HG03095 (cell line): ENCODE data around the gene PTPRE.

Experiments used
- ATAC-seq: cut with Tn5 transposase; IDR thresholded peaks from one replicate; pipeline ENCODE4 v1.9.1; 2021; ENCODE audit warnings: moderate library complexity; ENCODE audit not compliant: unreplicated experiment

PTPRE gene

DNA sequence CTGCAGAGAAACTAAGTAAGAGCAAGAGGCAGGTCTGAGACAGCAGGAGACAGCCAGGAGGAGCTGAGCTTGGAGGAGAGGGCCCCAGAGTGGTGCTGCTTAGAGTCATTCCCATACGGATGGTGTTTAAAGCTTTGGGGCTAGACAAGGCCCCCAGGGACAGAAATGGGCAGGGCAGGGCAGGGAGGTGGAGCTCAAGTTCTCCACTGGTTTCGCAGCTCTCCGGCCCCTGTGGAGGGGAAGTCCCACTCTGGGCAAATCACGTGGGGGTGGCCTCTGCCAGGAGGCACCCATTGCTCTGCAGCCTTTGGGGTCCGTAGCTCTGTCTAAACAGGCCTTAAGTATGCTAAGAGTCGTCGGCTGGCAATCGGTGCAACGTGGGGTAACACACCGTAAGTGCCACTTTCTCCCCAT, 1.0 kb upstream of the PTPRE start:
- ATAC-seq: no peak

- ATAC-seq: no peak
Measured at GRCh38 chr10:127907411-127908105, 655 bp downstream of the PTPRE start.

GRCh38 chr10:127908106-127908958, 1.4 kb downstream of the PTPRE start:
- ATAC-seq: no peak

DNA sequence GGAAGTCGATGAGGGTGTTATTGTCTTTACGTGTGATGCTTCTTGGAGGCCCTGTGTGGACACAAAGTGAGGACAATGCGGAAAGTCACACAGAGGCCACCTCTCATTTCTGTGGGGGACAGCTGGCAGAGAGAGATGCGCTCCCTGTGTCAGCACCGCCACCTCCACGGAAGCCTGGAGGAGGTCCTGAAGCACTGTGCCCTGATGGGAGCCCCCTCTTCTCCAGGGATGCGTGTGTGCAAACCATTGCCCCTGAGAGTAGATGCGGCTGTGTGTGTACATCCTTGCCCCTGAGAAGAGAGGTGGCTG, 2.0 kb downstream of the PTPRE start:
- ATAC-seq: no peak

DNA sequence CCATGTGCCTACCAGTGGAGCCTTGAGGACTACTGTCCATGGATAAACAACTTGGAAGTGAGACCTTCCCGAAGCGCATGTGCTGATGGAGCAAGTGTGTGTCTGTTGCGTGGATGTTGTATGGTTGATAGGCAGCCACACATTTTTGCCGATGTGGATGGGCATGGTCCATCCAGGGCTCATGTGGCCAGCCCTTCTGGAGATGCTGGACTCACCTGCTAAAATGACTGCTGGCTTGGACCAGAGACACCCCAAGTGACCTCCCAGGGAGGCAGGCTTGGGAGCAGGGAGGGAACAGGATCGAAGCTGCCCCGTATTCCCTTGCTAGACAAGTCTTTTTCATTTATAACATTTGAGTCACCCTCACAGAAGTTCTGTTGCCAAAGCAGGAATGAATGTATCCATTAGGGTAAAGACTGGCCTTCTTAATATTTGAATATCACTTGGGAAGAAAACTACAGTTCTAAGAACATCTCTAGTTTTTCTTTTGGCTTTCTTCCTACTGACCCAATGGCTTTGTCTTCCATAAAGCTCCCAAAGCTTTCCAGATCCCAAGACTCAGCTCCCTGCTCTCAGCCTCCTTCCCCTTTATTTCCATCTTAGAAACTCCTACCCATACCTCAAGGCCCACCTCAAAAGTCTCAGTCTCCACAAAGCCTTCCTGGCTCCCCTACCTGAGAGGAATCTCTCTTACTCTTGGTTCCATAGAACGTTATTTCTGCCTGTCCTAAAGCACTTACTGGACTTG, 3.0 kb downstream of the PTPRE start:
- ATAC-seq: no peak

DNA sequence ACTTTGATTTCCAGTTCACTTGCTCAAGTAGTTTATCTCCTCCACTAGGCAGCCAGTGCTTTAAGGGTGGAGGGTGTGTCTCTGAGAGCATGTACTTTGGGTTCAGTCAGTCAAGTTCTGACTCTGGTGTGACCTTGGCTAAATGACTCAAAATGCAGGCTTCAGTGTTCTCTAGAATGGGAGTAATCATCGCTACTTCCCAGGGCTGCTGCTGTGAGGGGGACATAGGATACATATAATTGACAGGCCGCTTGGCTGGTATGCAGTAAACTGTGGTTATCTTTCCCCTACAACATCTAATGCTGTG, 3.5 kb downstream of the PTPRE start:
- ATAC-seq: no peak

DNA sequence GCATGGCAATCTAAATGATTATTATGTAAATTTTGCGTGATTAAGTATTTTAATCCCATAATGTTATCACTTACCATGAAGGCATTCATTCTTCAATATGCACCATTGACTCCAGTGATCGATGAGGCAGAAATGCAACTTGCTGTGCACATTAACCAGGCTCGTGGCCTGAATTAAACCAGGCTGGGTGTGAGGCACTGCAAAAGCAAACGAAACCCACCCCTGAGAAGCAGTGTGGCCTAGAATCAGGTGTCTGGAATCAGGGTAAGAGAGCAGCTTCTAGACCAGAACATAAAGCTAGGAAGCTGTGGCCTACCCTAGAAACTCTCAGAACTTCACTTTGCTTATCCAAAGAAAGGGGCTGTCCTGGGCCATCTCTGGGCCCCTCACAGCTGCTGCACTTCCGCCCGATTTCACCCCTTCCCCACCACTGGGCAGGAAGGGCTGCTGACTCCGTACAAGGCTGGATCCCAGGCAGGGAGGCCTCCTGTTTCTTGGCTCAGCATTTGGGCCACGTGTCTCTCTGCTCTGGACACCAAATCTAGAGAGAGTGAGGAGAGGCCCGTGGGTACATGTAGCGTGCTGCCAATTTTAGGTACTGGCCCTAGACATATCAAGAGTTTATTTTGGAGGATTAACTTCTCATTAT, 4.4 kb downstream of the PTPRE start:
- ATAC-seq: no peak

DNA sequence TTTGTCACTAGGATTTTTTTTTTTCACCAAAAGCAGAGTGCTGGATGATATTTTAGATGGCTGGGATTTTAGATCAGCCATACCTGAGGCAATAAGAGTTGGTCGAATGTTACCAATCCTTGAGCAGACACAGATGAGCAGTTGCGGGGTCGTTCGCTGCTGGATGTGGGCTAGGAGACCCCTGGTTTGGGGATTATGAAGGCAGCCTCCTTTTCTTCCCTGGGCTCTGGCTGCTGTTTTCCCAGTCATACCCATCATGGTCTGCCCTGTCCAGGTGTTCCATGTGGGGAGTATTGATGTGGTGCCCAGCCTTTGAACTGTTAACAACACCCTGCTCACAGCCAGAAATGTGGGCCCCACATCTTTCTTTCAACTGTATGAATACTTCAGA, 5.0 kb downstream of the PTPRE start:
- ATAC-seq: no peak

- ATAC-seq: no peak
Measured at GRCh38 chr10:127912607-127913367, 5.9 kb downstream of the PTPRE start.

DNA sequence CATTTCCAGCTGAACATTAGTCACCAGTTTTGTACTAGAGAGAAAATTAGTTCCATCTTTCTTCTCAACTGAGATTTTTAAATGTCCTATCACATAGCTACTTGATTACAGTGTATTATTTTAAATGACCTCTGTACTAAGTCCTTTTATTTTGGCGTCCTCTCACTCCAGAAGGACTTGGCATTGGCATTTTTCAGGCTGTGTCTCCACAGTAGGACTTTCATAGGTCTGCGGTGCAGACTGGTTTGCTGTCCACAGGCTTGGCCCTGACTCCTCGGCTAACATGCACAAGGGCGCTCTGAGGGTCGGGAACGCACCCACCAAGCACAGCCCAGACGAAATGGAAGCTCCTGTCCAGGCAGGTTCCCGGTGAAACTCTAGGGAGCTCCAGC, 6.5 kb downstream of the PTPRE start:
- no peak for ATAC-seq

DNA sequence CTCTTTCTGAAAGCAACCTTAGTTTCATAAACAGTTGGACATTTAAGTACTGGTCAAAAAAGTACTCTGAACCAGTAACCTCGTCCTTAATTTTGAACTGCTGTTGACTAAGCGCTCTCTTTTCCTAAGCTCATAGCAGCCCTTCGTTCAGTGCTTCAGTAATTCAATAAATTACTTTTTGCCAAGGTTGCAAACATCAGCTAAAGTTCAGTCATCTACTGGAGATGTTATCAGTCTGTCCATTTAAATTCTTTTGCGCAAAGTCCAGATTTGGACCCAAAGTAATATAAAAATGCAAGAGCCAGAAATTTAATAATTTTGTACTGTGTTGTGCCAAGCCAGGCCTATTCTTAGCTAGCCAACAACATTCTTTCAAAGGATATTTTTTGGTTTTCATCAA, 8.4 kb downstream of the PTPRE start:
- ATAC-seq: no peak

DNA sequence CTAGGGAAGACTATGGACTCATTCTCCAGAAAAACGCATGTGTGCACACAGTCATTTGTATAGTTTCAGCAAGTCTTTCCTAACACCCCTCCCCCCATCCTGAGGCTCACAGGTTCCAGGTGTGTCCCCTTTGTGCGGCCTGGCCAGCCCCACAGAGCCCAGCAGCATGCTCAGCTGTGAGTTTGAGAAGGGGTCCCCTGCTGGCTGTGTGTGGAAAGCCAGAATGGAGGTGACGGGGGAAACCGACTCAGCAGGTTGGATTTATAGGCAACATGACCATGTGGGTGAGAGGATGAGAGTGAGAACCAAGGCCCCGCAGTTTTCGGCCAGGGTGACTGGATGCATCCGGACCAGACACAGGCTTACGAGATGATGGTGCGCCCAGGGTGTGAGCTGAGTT, 9.9 kb downstream of the PTPRE start:
- no peak for ATAC-seq

DNA sequence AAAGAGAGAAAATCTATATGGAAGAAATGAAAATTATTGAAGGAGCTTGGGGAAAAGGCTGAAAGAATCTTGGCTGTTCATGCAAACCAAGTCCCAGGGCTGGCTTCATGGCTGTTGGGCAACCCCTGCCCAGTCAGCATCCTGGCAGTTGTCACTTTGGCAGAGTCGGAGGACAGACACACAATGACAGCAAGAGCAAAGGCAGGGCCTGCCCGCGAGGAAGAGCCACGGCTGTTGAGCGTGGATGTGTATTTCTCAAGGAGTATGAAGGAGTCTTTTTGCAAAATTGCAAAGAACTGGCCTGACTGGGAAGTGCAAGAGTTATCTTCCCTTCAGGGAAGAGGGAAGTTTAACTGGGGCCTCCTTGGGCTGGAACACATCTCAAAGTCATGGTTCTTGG, 11.7 kb downstream of the PTPRE start:
- ATAC-seq: no peak

DNA sequence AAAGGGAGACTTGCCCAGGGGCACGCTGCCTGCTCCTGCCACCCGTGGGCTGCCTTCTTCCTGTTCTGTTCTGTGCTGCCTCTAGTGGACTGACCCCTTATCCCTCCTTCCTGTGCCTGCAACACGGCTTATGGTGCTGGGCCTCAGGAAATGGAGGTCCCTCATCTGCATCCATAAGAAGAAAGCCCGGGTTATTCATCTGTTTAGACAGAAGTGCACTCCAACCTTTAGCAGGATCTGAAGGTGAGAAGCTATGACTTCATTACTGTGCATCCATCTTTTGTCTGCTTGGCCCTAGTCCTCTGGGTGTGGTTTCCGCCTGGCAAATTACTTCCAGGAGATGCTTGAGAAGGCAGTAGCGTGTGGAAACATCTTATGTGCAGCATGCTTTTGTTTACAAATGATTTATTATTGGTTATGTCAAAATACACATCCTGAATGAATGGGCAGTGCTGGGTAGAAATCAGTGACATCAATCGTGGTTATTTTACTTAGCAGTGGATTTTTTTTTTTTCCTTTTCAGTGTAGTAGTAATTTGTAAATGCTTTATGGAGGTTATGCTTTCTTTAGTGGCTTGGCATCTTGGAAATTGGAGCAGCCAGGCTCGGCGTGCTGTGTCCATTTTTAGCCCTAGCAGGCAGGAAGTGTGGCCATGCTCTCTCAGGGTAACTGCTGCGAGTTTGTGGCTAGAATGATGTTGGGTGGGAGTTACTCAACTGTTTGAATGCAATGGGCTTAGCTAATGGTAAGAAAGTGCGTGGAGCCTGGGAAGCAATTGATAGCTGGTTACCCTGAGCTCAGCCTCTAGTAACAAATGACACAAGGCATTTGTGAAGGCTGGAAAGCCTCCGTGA, 12.7 kb downstream of the PTPRE start:
- no peak for ATAC-seq

GRCh38 chr10:127920306-127921074, 13.6 kb downstream of the PTPRE start:
- no peak for ATAC-seq

DNA sequence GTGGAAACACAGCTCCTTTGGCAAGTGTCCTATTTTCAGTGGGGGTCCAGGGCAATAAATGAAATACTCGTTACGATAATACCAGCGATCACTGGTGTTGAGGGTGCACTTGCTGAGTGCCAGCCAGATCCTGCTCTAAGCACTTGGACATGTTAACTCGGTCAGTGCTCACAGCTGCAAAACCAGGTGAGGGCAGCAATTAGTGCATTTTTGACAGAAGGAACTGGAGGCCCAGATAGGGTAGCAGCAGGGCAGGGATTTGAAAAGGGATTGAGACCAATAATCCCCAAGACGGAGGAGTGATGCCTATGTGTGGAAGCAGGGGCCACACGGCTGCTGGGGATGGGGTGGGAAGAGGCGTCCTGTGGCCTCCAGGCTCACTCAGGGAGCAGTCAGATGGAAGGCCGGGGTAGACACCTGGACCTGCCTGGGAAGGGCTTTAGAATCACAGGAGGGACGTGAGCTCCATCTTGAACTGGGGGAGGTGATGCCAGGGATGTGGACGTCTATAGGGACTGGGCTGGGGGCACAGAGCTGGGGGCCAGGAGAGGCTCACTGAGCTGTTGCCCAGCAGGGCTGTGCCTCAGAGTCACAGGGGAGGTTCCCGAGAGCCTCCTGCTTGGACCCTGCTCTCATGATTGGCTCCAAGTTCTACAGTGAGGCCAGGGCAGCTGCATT, 14.3 kb downstream of the PTPRE start:
- no peak for ATAC-seq

DNA sequence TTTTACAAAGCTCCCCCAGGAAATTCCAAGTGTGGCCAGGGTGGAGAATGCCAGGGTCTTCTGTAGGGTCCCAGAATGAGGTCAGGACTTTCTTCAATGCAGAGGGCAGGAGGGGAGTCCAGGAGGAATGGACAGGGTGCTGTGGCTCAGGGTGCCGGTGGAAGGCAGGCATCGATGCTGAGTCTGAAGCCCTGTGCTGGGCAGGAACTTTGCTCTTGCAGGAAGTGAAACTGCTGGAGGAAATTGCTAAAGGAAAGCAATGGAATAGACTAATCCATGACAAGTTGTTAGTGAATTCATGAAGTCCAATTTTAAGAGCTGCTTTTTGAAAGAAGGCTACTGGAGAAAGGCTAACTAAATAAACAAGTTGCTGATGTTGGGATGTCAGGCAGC, 14.8 kb downstream of the PTPRE start:
- ATAC-seq: no peak

DNA sequence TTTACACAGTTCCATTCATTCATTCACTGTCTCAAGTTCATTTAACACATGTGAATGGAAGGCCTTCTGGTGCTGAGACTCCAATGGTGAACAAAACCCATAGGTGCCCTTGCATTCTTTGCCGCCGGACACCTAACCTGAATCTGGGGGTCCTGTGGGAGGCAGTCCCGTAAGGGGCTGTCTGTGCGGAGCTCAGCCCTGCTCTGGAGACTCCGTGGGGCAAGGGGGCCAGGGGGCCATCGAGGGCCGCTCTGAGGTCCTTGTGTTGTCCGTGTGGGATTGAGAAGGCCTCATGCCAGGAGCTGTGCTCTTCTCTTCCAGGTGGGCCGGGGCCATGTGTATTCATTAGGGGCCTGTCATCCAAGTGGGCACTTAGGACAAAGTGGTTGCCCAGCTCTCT, 15.3 kb downstream of the PTPRE start:
- no peak for ATAC-seq
